GM21381 (cell line): ENCODE measurements around the gene FXYD5.

Source experiments
- ATAC-seq: cut with Tn5 transposase; IDR thresholded peaks from one replicate; pipeline ENCODE4 v1.9.1; 2021; ENCODE audit warnings: mild to moderate bottlenecking, moderate library complexity; ENCODE audit not compliant: unreplicated experiment

FXYD5 gene, protein sequence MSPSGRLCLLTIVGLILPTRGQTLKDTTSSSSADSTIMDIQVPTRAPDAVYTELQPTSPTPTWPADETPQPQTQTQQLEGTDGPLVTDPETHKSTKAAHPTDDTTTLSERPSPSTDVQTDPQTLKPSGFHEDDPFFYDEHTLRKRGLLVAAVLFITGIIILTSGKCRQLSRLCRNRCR

DNA sequence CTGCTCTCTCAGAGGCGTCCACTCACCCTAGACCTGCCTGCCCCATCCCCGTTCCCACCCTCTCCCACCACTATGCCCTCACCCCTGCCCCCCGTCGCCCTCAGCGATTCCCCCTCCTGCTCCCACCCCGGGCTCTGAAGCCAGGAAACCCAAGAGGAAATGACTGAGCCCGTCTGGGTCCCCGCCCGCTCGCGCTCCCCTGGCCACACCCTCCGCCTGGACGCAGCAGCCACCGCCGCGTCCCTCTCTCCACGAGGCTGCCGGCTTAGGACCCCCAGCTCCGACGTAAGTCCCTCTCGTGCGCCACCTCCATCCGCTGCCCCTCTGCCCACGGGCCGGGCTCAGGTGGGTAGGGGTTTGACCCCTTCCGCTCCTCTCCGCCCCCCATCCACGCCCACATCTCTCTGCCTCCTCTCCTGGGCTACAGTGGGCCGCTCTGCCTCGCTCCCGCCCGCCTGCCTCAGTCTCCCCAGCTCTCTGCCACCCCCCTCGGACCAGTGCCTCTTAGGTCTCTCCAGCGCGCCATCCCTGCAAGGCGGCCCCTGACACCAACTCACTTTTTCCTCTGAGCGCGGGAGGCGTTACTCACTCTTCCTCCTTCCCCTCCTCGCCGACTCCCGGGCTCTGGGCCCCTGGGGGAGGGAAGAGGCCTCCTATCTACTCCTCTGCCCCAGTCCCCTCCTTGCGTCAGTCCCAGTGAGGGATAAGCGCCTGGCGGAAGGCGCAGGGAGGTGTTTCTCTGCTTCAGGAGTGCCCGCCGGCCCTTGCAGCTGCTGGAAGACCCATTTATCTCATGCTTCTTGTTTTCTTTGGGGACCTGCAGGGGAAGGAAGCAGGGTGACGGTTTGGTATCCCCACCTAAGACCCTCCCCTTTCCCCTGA is at the start of gene FXYD5:
TSS of gene FXYD5 (plus strand) at position 211 of the 882 bp plus-strand sequence. CDS start 816 bp downstream, outside the sequence.
- no peak for ATAC-seq

DNA sequence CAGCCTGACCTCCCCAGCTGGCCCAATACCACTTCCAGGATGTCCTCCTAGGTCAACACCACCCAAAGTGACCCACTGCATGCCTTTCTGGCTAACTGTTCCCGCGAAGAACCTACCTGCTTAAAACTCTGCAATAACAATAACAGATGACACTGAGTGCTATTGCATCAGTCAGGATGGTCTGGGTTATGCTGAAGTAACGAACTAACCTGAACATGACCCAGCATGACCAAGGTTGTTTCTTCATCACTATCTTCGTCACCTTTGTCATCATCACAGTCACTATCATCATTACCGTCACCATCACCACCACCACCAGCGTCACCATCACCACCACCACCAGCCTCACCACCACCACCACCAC is 49.5 kb upstream of the FXYD5 start:
- ATAC-seq = no peak

DNA sequence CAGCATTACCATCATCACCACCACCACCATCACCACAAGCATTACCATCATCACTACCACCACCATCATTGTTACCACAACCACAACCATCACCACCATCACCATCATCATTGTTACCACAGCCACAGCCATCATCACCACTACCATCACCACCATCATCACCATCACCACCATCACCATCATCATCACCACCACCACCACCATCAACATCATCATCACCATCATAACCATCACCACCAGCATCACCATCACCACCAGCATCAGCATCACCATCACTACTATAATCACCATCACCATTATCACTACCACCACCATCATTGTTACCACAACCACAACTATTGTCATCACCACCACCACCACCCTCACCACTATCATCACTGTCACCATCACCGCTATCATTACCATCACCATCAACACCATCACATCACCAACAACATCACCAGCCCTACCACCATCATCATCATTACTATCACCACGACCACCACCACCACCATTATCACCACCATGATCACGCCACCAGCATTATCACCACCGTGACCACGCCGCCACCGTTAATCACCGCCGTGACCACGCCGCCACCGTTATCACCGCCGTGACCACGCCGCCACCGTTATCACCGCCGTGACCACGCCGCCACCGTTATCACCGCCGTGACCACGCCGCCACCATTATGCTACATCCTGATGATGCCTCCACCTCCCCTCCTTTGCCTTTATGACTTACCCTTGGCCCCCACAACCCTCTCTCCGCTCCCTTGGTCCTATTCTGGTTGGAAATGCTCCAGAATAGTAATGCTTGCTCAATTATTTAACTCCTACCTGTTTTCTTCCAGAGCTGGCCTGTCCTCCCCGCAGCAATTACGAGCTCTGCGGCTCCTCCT is 48.9 kb upstream of the FXYD5 start:
- ATAC-seq = no peak

DNA sequence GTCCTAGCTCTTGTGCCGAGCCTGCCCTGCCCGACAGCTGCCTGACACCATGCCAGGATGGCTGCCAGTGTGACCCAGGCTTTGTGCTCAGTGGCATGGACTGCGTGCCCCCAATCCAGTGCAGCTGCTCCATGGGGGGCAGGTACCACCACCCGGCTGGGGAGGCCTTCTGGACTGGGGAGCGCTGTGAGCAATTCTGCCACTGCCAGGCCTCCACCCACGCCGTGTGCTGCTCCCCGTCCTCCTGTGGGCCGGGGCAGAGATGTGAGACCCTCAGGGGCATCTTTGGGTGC is 48.3 kb upstream of the FXYD5 start:
- no peak for ATAC-seq

DNA sequence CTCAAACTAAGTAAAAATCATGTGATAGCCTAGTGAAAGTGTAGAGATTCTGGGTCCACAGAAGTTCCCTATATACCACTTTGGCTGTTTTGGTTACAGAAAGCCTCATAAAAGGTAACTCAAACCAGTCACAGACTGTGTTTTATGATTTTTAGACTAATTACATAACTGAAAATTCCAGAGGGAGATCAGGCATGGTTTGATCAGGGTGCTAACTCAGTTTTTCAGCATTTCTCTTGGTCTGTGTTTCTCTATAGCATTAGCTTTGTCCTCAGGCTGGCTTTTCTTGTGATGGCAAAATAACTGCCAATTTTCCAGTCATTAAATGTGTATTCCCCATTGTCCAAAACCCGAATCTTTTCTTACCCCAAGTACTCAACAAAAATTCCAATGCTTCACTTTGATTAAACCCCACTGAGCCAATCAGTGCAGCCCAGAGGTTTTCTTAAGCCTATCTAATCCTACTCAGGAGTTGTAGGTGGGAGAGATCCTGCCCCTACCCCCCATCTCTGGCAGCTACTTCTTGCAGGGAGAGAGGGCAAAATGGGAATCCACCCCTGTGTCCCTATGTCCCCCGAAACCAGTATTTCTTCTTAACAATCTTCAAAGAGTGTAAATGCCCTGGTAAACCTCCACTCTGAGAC is 47.5 kb upstream of the FXYD5 start:
- no peak for ATAC-seq

DNA sequence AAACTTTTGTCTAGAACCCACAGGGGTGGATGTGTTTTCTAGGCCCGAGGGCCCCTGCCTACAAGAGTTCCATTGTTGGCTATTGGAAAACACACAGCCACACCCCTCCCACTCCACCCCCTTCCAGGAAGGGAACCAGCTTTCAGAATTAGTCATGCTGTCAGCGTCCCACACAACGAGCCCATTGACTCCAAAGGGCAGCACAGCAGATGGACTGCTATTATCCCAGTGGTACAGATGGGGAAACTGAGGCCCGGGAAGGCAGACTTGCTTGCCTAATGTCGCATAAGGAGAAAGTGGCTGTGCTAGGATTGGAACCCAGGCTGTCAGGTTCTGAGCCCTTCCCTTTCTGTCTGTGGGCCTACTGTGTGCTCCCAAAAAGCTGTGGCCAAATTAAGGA is 47.0 kb upstream of the FXYD5 start:
- ATAC-seq = no peak

DNA sequence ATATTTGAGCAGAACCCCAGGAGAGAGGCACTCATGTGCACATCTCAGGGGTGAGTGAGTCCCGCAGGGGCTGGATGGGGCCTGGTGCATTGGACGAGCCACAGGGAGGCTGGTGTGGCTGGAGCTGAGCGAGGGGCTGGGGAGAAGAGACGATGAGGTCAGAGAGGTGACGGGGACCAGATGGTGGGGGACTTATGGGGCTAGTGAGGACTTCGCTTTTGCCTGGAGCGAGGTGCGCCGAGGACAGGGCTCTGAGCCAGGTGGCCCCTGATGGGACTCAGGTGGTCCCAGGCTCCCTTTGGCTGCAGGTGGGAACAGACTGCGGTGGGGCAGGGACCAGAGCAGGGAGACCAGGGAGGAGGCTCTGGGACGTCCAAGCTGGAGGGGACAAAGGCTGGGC is 45.8 kb upstream of the FXYD5 start:
- no peak for ATAC-seq

DNA sequence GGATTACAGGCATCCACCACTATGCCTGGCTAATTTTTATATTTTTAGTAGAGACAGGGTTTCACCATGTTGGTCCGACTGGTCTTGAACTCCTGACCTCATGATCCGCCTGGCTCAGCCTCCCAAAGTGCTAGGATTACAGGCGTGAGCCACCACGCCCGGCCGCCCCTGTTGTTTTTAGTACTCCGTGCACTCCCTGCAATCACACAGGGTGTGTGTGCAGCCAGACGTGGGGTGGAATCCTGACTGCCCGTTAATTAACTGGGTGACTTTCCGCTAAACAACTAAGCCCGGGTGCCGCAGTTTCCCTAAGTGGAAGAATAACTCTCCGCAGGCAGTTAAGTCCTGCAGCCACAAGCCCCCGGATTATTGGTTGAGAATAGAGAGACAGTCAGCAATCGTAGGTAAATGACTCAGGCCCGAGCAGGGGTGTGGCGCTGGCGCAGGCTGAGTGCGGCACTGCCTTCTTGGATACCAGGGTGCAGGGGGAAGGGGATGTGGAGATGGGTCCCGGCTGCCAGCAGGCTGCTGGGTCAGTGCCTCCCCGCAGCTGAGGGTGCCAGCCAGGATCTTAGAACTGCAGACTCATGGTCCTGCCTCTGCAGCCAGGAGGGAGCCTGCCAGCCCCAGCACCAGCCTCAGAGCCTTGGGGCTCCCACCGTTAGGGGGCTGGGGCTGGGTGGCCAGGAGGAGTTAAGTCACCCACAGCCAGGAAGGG is 45.0 kb upstream of the FXYD5 start:
- ATAC-seq = no peak

DNA sequence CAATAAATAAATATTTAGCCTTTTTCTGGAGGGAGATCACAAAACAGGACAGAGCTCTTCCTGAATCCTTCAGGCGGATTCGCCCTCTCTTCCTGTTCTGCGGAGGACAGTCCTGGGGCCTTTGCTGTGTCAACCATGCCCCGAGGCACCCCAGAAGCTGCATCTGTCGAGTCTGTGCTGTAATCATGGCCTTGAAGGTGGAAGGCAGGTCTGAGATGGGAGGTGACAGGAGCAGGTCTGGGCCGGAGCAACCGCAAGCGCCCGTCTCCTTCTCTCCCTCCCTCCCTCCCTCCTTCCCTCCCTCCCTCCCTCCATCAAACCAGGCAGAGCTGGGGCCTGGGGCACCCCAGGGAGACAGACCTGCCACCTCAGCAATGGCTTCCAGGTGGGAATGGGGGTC is 43.6 kb upstream of the FXYD5 start:
- no peak for ATAC-seq

DNA sequence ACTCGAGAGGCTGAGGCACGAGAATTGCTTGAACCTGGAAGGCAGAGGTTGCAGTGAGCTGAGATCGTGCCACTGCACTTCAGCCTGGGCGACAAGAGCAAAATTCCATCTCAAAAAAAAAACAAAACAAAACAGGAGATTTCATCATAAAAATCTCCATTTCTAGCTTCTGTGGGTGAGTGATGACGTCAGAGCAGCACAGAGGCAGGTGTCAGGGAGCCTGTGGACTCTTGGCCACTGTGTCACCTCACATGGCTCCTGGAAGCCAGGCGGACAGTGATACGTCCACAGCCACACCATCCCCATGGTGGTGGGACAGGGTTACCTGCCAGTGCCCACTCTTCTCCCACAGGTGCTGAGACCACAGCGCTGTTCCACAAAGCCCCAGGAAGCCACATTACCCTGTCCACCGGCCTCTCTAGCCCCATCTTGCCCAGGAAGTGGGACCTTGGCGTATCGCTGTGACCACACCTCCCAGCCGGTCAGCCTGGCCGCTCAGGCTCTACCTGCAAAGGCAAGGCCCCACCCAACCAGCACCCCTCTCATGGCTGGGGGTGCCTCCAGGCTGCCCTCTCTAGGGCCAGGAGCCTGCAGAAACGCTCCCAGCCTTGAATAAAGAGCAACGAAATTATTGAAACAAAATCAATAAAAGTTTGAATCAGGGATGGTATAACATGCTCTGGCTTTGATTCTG is 41.4 kb upstream of the FXYD5 start:
- no peak for ATAC-seq

DNA sequence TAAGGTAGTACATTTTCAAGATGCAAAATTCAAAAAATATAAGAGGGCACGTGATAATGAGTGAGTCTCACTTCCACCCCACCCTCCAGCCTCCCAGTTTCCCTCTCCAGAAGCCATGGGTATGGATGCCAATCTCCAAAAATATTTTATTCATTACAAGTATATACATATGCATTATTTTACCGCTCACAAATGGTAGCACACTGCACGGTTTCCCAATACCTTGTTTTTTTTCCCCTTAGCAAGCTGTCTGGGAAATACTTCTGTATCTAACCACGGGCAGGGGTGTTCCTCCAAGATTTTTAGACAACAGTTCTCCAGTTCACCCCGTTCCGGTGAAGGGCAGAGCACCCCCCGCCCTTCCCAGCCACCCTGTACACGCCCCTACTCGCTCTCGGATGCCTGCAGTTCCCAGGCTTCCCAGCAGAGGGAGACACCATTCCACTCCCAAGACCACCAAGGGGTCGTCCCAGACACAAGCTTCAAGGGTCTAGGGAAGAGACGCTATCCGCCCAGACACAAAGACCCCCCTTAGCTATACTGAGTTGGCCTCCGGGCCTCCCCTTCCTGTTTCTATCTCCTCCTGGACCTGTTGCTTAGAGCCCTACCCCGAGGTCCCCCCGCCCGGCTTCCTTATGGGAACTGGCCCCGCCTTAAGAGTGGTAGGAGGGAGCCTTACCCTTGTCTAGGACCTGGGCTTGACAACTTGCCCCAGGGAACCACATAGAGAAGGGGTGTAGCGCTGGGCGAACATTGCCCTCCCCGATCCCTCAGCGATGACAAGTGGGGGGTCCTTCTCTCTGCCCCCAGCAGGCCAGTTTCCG is 40.0 kb upstream of the FXYD5 start:
- no peak for ATAC-seq

DNA sequence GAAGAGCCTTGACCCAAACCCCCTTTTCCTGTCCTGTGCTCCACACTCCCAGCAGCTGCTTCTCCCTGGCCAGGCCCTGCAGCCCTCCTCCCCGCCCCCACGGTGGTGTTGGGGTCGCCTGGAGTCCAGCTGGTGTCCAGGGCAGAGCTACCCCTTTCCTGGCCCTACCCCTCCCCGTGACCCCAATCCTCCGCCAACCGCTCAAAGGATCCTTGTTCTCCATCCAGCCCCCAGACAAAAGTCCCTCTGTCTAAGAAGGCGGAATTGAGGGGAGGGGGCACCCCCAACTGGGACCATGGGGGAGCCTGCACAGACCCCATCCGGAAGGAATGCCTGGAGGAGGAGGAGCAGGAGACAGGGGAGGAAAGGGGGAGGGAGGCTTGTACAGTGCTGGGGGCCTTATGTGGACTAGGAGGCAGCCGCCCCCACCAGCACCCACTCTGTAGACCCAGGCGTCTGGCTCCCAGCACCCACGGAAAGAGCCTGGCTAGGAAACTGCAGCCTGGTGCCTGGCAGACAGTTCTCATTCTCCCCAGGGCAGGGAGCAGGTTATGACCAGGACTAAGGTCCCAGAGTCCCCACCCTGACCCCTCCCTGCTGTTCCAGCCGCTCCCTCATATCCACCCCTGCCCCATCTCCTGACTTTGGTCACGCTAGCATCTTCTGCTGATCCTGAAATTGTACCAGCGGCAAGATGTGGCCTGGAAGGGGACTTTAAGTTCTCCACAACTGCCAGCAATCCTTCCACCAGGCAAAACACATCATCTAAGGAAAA is 39.2 kb upstream of the FXYD5 start, which contains the start of gene FXYD3:
TSS of gene FXYD3 (plus strand) at position 647 of the 775 bp plus-strand sequence. CDS start 3,554 bp downstream, outside the sequence.
- ATAC-seq = no peak

DNA sequence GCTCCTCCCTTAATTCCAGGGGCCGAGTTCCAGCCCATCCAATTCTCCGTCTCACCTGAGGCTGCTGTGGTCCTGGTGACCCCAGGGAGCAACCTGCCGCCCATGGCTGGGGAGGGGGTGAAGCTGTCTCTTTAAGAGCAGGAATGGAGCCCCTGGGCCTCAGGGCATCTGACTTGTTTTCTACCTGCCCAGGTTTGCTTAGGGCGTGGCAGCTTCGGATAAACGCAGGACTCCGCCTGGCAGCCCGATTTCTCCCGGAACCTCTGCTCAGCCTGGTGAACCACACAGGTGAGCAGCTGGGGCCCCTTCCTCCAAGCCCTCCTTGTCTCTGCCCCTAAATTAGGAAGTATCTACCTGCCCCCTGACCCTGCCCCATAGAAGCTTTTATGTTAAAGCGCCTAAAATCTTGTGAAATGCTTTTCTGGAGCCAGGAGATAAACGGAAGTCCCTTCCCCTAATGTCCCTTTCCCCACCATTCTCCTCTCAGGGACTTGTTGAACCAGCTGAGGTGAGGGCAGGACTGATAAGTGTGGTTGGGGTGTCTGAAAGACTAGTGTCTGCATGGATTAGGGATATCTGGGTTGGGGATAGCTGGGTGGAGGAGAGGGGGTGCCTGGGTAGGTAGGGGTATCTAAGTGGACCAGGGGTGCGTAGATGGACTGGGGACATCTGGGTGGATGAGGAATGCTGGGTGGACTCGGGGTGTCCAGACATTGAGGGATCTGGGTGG is 38.3 kb upstream of the FXYD5 start:
- ATAC-seq = no peak

DNA sequence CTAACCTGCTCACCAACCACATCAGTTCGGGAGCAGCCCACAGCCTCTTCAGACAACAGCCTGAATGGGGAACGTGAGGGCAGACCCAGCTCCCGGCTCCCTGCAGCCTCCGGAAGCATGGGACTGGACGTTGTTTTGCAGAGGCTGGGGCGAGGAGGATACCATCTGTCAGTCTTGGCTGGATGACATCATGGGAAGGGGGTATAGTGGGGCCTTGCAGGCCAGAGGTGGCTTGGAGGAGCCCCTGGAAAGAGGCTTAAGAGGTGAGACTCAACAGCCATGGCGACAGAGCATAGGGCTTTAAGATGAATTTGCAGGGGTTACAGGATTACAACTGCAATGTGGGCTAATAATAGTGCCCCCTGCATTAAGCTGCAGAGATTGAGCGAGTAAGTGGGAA is 37.4 kb upstream of the FXYD5 start:
- ATAC-seq = no peak

DNA sequence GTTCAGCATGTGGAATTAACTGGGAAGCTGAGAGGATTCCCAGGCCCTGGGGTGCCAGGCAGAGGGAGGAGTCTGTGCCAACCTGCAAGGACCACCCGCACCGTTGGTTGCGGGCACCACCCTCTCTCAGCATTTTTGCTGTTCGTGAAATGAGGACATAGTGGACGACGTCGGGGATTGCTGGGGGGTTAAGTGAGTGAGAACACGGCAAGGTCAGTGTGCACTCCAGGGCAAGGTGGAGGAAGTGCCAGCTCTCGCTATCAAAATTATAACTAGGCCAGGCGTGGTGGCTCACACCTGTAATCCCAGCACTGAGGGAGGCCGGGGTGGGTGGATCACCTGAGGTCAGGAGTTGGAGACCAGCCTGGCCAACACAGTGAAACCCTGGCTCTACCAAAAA is 36.7 kb upstream of the FXYD5 start:
- no peak for ATAC-seq

DNA sequence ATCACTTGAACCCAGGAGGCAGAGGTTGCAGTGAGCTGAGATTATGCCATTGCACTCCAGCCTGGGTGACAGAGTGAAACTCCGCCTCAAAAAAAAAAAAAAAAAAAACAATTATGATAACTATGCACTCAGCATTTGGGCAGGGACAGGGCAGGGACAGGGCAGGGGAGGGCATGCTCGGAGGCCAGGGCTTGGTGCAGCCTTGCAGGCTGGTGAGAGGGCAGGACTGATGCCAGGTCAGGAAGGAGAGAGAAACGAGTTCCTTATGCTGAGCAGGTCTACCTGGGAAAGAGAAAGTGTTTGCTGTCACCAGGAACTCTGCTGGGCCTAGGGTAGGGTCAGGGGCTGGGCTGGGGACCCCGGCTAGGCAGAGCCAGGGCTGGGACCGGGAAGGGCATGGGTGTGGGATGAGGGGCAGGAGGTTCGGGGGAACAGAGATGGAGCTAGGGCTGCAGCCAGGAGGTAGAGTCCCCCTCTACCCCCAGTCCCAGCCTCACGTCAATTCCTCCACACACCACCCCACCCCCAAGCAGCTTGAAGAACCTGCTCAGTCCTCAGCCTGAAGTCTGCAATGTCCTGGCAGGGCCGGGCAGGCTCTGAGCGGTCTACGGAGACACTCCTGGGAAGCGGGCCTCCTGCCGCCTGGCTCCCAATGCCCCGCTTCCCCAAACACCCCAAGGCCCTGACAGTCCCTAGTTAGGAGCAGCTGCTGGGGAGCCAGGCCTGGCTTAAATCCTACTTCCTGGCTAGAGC is 36.1 kb upstream of the FXYD5 start:
- no peak for ATAC-seq

DNA sequence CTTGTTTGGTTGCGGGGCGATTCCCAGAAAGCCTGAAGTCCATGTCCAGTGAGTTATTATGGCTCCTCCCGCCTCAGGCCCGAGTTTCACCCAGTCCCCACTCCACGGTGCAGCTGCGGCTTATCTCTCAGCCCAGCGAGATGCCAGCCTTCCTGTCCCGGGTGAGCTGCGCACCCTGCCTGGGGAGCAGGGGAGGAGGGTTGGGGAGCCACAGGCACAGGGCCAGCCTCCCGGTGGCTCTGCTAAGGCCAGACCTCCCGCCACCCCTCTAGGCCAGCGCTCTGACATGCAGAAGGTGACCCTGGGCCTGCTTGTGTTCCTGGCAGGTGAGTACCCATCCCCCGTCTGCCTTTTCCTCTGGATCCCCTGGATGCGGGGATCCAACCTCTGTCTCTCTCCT is 35.4 kb upstream of the FXYD5 start:
- no peak for ATAC-seq
